Stimulated activated CD8-positive, alpha-beta memory T cell treated with anti-CD3 and anti-CD28 coated beads, Interleukin-7, amount 100 ng/mL, for 48 hours (primary cell): ENCODE measurements around the gene ZNF684.
"Not testable (repeated sequence)": the region's sequence is repeated elsewhere in the genome, so short reads cannot be mapped to it uniquely, and the experiment has no call there.

ENCODE experiments used
- DNase-seq, 2 donors: peaks; one replicate each; pipeline ENCODE4 v3.0.0-alpha.2; 2020; ENCODE audit warnings: low read depth in 1 of 2; ENCODE audit errors: extremely low read depth in 1 of 2

The ZNF684 gene

GRCh38 chr1:40567825-40568224 is 36.4 kb downstream of the ZNF684 start:
- no peak for DNase-seq

GRCh38 chr1:40574805-40575204 is 43.4 kb downstream of the ZNF684 start:
- not testable (repeated sequence) for DNase-seq

GRCh38 chr1:40575336-40575735 is 43.9 kb downstream of the ZNF684 start:
- DNase-seq, result no peak

- no peak for DNase-seq
Observed at GRCh38 chr1:40582116-40582515, 50.7 kb downstream of the ZNF684 start.

- DNase-seq, result no peak
Observed at GRCh38 chr1:40583980-40584379, 52.5 kb downstream of the ZNF684 start.

GRCh38 chr1:40588586-40588985 is 57.1 kb downstream of the ZNF684 start:
- DNase-seq, result no peak

- DNase-seq, result no peak
Observed at GRCh38 chr1:40592107-40592803, 60.8 kb downstream of the ZNF684 start.

GRCh38 chr1:40593449-40594186 is 62.2 kb downstream of the ZNF684 start:
- DNase-seq, result no peak

- DNase-seq, result no peak
Observed at GRCh38 chr1:40594187-40594531, 62.7 kb downstream of the ZNF684 start.

- no peak for DNase-seq
Observed at GRCh38 chr1:40595623-40596022, 64.2 kb downstream of the ZNF684 start.
